KMS-11 (cell line): ENCODE data around the gene DNAH11.

Experiments used
- H2AFZ ChIP-seq: fragments of 200-600 bp; sonication (generic); 2 replicates; pipeline ENCODE4 v1.6.1; 2016; ENCODE audit warnings: antibody characterized with exemption, mixed run types, low read depth
- H3K27ac ChIP-seq: fragments of 200-600 bp; sonication (generic); 2 replicates; pipeline ENCODE4 v1.6.1; 2016; ENCODE audit warnings: mild to moderate bottlenecking, mixed run types
- H3K27me3 ChIP-seq: fragments of 200-600 bp; sonication (generic); 2 replicates; pipeline ENCODE4 v1.6.1; 2017; ENCODE audit warnings: mild to moderate bottlenecking, low read depth, mixed run types, moderate library complexity; ENCODE audit not compliant: insufficient read depth
- H3K36me3 ChIP-seq: fragments of 200-600 bp; sonication (generic); 2 replicates; pipeline ENCODE4 v1.6.1; 2017; ENCODE audit warnings: mild to moderate bottlenecking, mixed run types; ENCODE audit not compliant: insufficient read depth
- H3K4me1 ChIP-seq: fragments of 200-600 bp; sonication (generic); 2 replicates; pipeline ENCODE4 v1.6.1; 2016; ENCODE audit warnings: mild to moderate bottlenecking, low read depth, mixed run types; ENCODE audit not compliant: poor library complexity, severe bottlenecking
- H3K4me2 ChIP-seq: fragments of 200-600 bp; sonication (generic); 2 replicates; pipeline ENCODE4 v1.7.0; 2016; ENCODE audit warnings: mild to moderate bottlenecking, mixed run types
- H3K4me3 ChIP-seq: fragments of 200-600 bp; sonication (generic); IDR thresholded peaks from 2 replicates; pipeline ENCODE4 v1.6.1; 2017; ENCODE audit warnings: low read depth, low read length, mixed read lengths; ENCODE audit not compliant: insufficient read depth
- H3K79me2 ChIP-seq: fragments of 200-600 bp; sonication (generic); 2 replicates; pipeline ENCODE4 v1.6.1; 2016; ENCODE audit warnings: low read depth, mixed run types; ENCODE audit not compliant: insufficient read depth
- H3K9ac ChIP-seq: fragments of 200-600 bp; sonication (generic); 2 replicates; pipeline ENCODE4 v1.6.1; 2016; ENCODE audit warnings: mild to moderate bottlenecking, mixed run types
- H4K20me1 ChIP-seq: fragments of 200-600 bp; sonication (generic); 2 replicates; pipeline ENCODE4 v1.6.1; 2016; ENCODE audit warnings: mild to moderate bottlenecking, mixed run types; ENCODE audit not compliant: insufficient read depth
- TF ChIP-seq, protein P1 (sequence below): fragments of 200-600 bp; sonication (generic); conservative IDR thresholded peaks from 2 replicates; pipeline ENCODE4 v1.6.1; 2017; ENCODE audit warnings: low read depth, mild to moderate bottlenecking, antibody characterized with exemption, low read length, moderate library complexity, mixed read lengths

DNAH11 gene

DNA sequence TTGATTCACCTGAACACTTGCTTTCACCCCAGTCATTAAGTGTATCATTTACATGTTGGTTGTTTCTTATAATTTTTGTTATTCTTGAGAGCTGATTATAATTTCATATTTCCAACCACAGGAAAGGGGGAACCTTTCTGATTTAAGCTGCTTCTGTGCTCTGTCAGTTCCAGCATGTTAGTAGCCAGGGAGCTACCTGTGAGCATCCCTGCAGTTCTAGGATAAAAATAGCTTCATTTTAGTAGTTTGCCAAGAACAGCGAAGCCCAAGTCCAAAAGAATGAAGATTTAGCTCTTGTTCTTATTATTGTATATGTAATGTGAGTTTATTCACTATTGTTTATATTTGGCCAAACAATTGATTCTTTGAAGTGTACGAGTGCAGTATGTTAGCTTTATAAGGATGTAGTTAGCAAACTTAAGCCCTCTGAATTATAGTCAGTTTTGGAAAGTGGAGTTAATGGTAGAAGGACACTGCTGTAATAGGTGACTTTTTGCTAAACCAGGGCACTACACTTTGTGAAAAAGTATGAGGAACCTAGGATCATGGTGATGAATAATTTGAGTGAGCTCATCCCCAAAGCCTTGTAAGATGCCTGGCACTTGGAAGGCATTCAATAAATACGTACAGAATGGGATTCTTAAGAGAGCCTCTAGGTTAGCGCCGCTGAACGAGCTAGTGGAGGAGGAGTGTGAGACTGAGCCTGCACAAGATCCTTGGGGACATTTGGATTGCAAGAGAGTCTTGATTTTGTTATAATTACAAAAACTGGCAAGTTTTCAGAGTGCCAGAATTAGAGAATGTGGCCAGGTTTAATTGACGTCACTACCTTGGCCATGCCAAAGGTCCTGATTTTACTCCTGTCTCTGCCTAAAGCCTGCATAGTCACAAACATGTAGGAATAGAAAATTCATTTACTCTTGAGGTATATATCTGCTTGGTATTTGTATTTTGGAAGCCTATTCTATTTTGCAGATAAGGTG, 29.8 kb downstream of the DNAH11 start:
- no peaks in the 10 kb centered on the region for H3K27me3 ChIP-seq
- no peak overlapping the region for H3K27ac ChIP-seq
- H3K4me3 ChIP-seq = no peak overlapping the region
- TF ChIP-seq, protein P1, sequence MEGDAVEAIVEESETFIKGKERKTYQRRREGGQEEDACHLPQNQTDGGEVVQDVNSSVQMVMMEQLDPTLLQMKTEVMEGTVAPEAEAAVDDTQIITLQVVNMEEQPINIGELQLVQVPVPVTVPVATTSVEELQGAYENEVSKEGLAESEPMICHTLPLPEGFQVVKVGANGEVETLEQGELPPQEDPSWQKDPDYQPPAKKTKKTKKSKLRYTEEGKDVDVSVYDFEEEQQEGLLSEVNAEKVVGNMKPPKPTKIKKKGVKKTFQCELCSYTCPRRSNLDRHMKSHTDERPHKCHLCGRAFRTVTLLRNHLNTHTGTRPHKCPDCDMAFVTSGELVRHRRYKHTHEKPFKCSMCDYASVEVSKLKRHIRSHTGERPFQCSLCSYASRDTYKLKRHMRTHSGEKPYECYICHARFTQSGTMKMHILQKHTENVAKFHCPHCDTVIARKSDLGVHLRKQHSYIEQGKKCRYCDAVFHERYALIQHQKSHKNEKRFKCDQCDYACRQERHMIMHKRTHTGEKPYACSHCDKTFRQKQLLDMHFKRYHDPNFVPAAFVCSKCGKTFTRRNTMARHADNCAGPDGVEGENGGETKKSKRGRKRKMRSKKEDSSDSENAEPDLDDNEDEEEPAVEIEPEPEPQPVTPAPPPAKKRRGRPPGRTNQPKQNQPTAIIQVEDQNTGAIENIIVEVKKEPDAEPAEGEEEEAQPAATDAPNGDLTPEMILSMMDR = no peak
- H3K36me3 ChIP-seq = no peaks in the 10 kb centered on the region
- no peaks in the 10 kb centered on the region for H3K79me2 ChIP-seq
- H2AFZ ChIP-seq = no peak overlapping the region
- H3K4me2 ChIP-seq = no peak overlapping the region
- H3K9ac ChIP-seq = no peak overlapping the region
- no peaks in the 10 kb centered on the region for H4K20me1 ChIP-seq
- no peaks in the 10 kb centered on the region for H3K4me1 ChIP-seq

DNA sequence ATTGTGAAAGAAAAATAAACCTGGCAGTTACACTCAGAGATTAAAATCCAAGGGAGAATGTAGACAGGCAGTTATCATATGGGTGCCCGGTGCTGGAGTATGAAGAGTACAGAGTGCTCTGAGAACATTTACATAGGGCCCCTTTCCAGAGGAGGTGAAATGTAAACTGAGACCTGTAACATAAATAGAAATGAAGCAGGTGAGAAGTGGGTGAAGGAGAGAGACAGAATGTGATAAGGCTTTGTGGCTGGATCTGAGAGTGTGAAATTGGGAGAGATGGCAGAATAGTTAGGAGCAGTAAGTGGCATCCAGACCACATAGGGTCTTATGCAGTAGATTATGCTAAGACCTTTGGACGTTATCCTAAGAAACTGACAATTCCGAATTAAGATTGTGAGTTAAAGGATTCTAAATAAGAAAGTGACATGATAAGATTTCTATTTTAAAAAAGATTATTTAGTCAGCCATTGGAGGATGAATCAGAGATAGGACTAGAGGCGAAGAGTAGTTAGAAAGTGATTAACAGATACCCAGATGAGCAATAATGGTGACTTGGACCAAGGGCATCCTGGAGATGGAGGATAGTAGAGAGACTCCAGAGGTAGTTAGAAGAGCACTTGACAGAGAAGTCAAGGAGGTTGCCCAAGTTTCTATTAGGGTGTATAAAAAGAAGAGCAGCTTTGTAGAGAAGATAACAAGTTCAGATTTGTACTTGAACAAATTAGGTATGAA, 36.7 kb downstream of the DNAH11 start:
- Histone ChIP-seq H3K79me2 (no peaks in the 10 kb centered on the region), H3K27ac (no peak overlapping the region)
- TF ChIP-seq, protein P1 = no peak

DNA sequence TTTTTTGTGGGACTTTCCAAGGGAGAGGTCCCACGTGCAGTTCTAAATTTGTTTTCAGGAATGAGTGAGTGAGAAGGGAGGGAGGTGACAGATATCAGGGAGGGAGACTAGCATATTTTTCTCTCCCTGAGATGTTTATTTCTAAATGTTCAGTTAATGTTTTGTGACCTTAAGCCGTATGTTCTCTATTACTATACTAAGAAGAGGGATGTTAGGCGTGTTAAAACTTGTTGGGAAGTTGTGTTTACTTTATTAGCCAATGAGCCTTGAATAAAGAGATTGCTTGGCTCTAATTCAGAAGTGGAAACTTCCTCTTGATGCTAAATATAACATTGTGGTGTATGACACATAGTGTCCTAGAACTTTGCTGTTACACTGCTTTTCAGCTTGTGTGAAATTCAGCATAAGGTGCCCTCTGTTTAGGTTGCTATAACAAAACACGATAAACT, 37.3 kb downstream of the DNAH11 start:
- no peaks in the 10 kb centered on the region for H4K20me1 ChIP-seq
- no peak overlapping the region for H3K4me3 ChIP-seq
- H3K9ac ChIP-seq = no peak overlapping the region
- H3K27me3 ChIP-seq = no peaks in the 10 kb centered on the region
- TF ChIP-seq, protein P1 = no peak
- H3K36me3 ChIP-seq = no peaks in the 10 kb centered on the region
- H3K79me2 ChIP-seq = no peaks in the 10 kb centered on the region
- H3K4me2 ChIP-seq = no peak overlapping the region
- no peaks in the 10 kb centered on the region for H3K4me1 ChIP-seq
- no peak overlapping the region for H3K27ac ChIP-seq
- H2AFZ ChIP-seq = no peak overlapping the region

More for the DNA sequence above, 36.7 kb downstream of the DNAH11 start:
- H4K20me1 ChIP-seq = no peaks in the 10 kb centered on the region
- no peak overlapping the region for H3K4me3 ChIP-seq
- no peaks in the 10 kb centered on the region for H3K27me3 ChIP-seq
- H3K4me2 ChIP-seq = no peak overlapping the region
- no peaks in the 10 kb centered on the region for H3K36me3 ChIP-seq
- H2AFZ ChIP-seq = no peak overlapping the region
- H3K9ac ChIP-seq = no peak overlapping the region
- H3K4me1 ChIP-seq = no peaks in the 10 kb centered on the region

DNA sequence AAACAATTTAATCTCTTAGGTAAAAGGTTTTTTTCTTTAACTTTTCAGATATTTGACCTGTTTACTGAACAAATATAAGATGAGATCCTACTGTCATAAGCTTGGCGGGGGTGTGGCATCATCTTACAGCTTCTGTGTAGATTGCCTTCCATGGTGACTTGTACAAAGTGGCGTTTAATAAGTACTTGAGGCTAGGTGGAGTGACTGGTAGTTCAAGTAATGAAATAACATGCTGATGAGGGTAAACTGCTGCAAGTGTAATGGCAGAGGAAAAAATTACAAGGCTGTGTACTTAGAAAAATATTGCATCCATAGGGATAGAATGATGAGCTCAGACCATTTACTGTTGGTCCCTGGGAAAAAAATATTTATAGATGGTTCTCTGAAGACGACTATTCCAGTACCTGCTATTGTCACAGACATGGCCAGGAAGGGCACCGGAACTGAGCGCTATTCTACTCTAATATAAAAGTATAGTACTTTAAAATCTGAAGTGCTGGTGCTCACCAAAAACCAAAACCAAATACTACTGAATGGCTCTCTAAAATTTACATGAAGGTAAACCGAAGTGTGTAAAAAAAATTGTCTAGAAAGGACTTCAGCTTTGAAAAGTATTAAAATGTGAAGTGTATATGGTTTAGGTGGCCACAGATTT, 42.4 kb downstream of the DNAH11 start:
- Histone ChIP-seq H3K79me2 (no peaks in the 10 kb centered on the region), H3K4me1 (no peaks in the 10 kb centered on the region), H2AFZ (no peak overlapping the region), H3K9ac (no peak overlapping the region), H4K20me1 (no peaks in the 10 kb centered on the region), H3K4me3 (no peak overlapping the region), H3K27ac (no peak overlapping the region), H3K4me2 (no peak overlapping the region), H3K36me3 (no peaks in the 10 kb centered on the region), H3K27me3 (no peaks in the 10 kb centered on the region)
- TF ChIP-seq, protein P1 = no peak
